ENCODE results near the gene MYLK2. TPM values are rescaled to one million over a fixed set of nuclear protein-coding genes. Genes with fewer than 3 reads are reported as not detected.

The MYLK2 gene
- total RNA-seq, 4 donors from 2014 or later: not detected

GRCh38 chr20:31784354-31785044 is 34.7 kb upstream of the MYLK2 start:
- no peaks in the 10 kb centered on the region for H3K4me1 ChIP-seq
- H3K4me3 ChIP-seq: no peak overlapping the region
- H3K36me3 ChIP-seq: no peaks in the 10 kb centered on the region
- TF ChIP-seq CTCF (IDR thresholded peaks at IDR 0.05) (no peak), EP300 (IDR thresholded peaks at IDR 0.05) (no peak), POLR2AphosphoS5 (IDR thresholded peaks at IDR 0.05) (no peak), POLR2A (IDR thresholded peaks at IDR 0.05) (no peak)
- no peak for DNase-seq (ENCODE audit: low spot score in 2 of 2)
- no peaks in the 10 kb centered on the region for H3K27me3 ChIP-seq
- WGBS: 97% methylated on average over 7 of the region's 7 CpGs
- no peaks in the 10 kb centered on the region for H3K9me3 ChIP-seq
- H3K27ac ChIP-seq: no peak overlapping the region

- Histone ChIP-seq H3K27me3 (no peaks in the 10 kb centered on the region), H3K27ac (no peak overlapping the region), H3K9me3 (no peaks in the 10 kb centered on the region), H3K4me1 (no peaks in the 10 kb centered on the region), H3K36me3 (no peaks in the 10 kb centered on the region), H3K4me3 (no peak overlapping the region)
- DNase-seq (ENCODE audit: low spot score in 2 of 2): no peak
- TF ChIP-seq POLR2AphosphoS5 (IDR thresholded peaks at IDR 0.05) (no peak), CTCF (IDR thresholded peaks at IDR 0.05) (no peak), POLR2A (IDR thresholded peaks at IDR 0.05) (no peak), EP300 (IDR thresholded peaks at IDR 0.05) (no peak)
- 88% methylated on average over 3 of the region's 3 CpGs for WGBS
Observed at GRCh38 chr20:31785089-31785488, 34.1 kb upstream of the MYLK2 start.

- TF ChIP-seq POLR2AphosphoS5 (IDR thresholded peaks at IDR 0.05) (no peak), CTCF (IDR thresholded peaks at IDR 0.05) (no peak)
- H3K4me3 ChIP-seq: no peak overlapping the region
- no peaks in the 10 kb centered on the region for H3K27me3 ChIP-seq
- no peaks in the 10 kb centered on the region for H3K4me1 ChIP-seq
- H3K36me3 ChIP-seq: no peaks in the 10 kb centered on the region
- no peak for DNase-seq (ENCODE audit: low spot score in 2 of 2)
- no peak overlapping the region for H3K27ac ChIP-seq
- 85% methylated on average over 3 of the region's 3 CpGs for WGBS
- no peaks in the 10 kb centered on the region for H3K9me3 ChIP-seq
Observed at GRCh38 chr20:31788578-31788977, 30.6 kb upstream of the MYLK2 start.

GRCh38 chr20:31790401-31790800 is 28.8 kb upstream of the MYLK2 start:
- no peaks in the 10 kb centered on the region for H3K9me3 ChIP-seq
- no peaks in the 10 kb centered on the region for H3K27me3 ChIP-seq
- TF ChIP-seq EP300 (IDR thresholded peaks at IDR 0.05) (no peak), POLR2A (IDR thresholded peaks at IDR 0.05) (no peak), POLR2AphosphoS5 (IDR thresholded peaks at IDR 0.05) (no peak), CTCF (IDR thresholded peaks at IDR 0.05) (no peak)
- H3K4me3 ChIP-seq: no peak overlapping the region
- WGBS: 92% methylated on average over 3 of the region's 3 CpGs
- no peaks in the 10 kb centered on the region for H3K4me1 ChIP-seq
- no peak overlapping the region for H3K27ac ChIP-seq
- H3K36me3 ChIP-seq: no peaks in the 10 kb centered on the region
- no peak for DNase-seq (ENCODE audit: low spot score in 2 of 2)

GRCh38 chr20:31797364-31797763 is 21.8 kb upstream of the MYLK2 start:
- Histone ChIP-seq H3K4me3 (no peak overlapping the region), H3K9me3 (no peaks in the 10 kb centered on the region), H3K36me3 (no peaks in the 10 kb centered on the region), H3K27ac (no peak overlapping the region), H3K27me3 (no peaks in the 10 kb centered on the region), H3K4me1 (no peaks in the 10 kb centered on the region)
- DNase-seq (ENCODE audit: low spot score in 2 of 2): no peak
- TF ChIP-seq POLR2AphosphoS5 (IDR thresholded peaks at IDR 0.05) (no peak), CTCF (IDR thresholded peaks at IDR 0.05) (no peak), POLR2A (IDR thresholded peaks at IDR 0.05) (no peak), EP300 (IDR thresholded peaks at IDR 0.05) (no peak)
- WGBS: 90% methylated on average over 3 of the region's 3 CpGs
